Activated CD4-positive, alpha-beta memory T cell treated with anti-CD3 and anti-CD28 coated beads for 36 hours (primary cell): ENCODE results near the gene FIBCD1. TPM values are rescaled to one million over a fixed set of nuclear protein-coding genes. Genes with fewer than 3 reads are reported as not detected.

ENCODE experiments used
- CTCF ChIA-PET: fragments of 350-600 bp; sonication (Branson Sonifier 250); formaldehyde crosslinking; loops from one replicate; lab custom pipeline; 2021; ENCODE audit warnings: antibody characterized with exemption, inconsistent platforms; lab: Charles Lee
- POLR2A ChIA-PET: fragments of 350-600 bp; sonication (Branson Sonifier 250); formaldehyde crosslinking; loops from one replicate; lab custom pipeline; 2021; ENCODE audit warnings: antibody characterized with exemption; lab: Charles Lee
- DNase-seq: peaks from one replicate; pipeline ENCODE4 v3.0.0-alpha.2; 2020
- H3K27ac Mint-ChIP-seq: one replicate; pipeline ENCODE4 v1.8.0; 2021; ENCODE audit warnings: mixed read lengths
- H3K27me3 Mint-ChIP-seq: one replicate; pipeline ENCODE4 v1.8.0; 2021; ENCODE audit warnings: mixed read lengths
- H3K36me3 Mint-ChIP-seq: one replicate; pipeline ENCODE4 v1.8.0; 2021; ENCODE audit warnings: mixed read lengths
- H3K4me1 Mint-ChIP-seq: one replicate; pipeline ENCODE4 v1.8.0; 2021; ENCODE audit warnings: low read depth, mixed read lengths
- H3K4me3 Mint-ChIP-seq: one replicate; pipeline ENCODE4 v1.8.0; 2021; ENCODE audit warnings: mild to moderate bottlenecking, mixed read lengths
- H3K9me3 Mint-ChIP-seq: one replicate; pipeline ENCODE4 v1.8.0; 2021; ENCODE audit warnings: mixed read lengths
- intact Hi-C: fragments of 100-400 bp; cut with micrococcal nuclease; formaldehyde crosslinking; loops from one replicate; pipeline ENCODE4 v1.15.1; 2023
- total RNA-seq, 2 experiments: library from RNA; stranded (reverse); gene quantifications; one replicate each; pipeline ENCODE4 v1.2.3, GENCODE V29; 2021

The FIBCD1 gene
- total RNA-seq, 2 experiments from 2014 or later: not detected

- H3K27ac Mint-ChIP-seq: no peak overlapping the region
- no peaks in the 10 kb centered on the region for H3K36me3 Mint-ChIP-seq
- H3K9me3 Mint-ChIP-seq: no peaks in the 10 kb centered on the region
- H3K4me3 Mint-ChIP-seq: no peak overlapping the region
- peaks cover 26% of the 10 kb centered on the region for H3K27me3 Mint-ChIP-seq
- ChIA-PET POLR2A (no interaction called here), CTCF (no interaction called here)
- DNase-seq: no peak
- intact Hi-C loops: no loop called here
- H3K4me1 Mint-ChIP-seq: no peaks in the 10 kb centered on the region
Measured at GRCh38 chr9:130930804-130931349, 8.2 kb downstream of the FIBCD1 start.

- H3K9me3 Mint-ChIP-seq: no peaks in the 10 kb centered on the region
- POLR2A ChIA-PET: no interaction called here
- DNase-seq: no peak
- no peak overlapping the region for H3K4me3 Mint-ChIP-seq
- H3K36me3 Mint-ChIP-seq: no peaks in the 10 kb centered on the region
- no peak overlapping the region for H3K27ac Mint-ChIP-seq
- H3K4me1 Mint-ChIP-seq: no peaks in the 10 kb centered on the region
- intact Hi-C loops: no loop called here
- peaks cover 25% of the 10 kb centered on the region for H3K27me3 Mint-ChIP-seq
- CTCF ChIA-PET: interaction anchor here (1.0 kb wide), 1 partner anchor 116 kb away, joined by 3 read pairs; no protein-coding TSS in a partner anchor
Measured at GRCh38 chr9:130930132-130930803, 8.8 kb downstream of the FIBCD1 start.

GRCh38 chr9:130929571-130930038 lies 9.4 kb downstream of the FIBCD1 start:
- H3K36me3 Mint-ChIP-seq: no peaks in the 10 kb centered on the region
- CTCF ChIA-PET: interaction anchor here (1.0 kb wide), 1 partner anchor 117 kb away, joined by 3 read pairs; no protein-coding TSS in a partner anchor
- H3K4me3 Mint-ChIP-seq: no peak overlapping the region
- H3K27ac Mint-ChIP-seq: no peak overlapping the region
- peaks cover 19% of the 10 kb centered on the region for H3K27me3 Mint-ChIP-seq
- POLR2A ChIA-PET: no interaction called here
- no peak for DNase-seq
- no peaks in the 10 kb centered on the region for H3K9me3 Mint-ChIP-seq
- no peaks in the 10 kb centered on the region for H3K4me1 Mint-ChIP-seq
- intact Hi-C loops: no loop called here

- CTCF ChIA-PET: no interaction called here
- H3K27me3 Mint-ChIP-seq: peaks cover 19% of the 10 kb centered on the region
- no peaks in the 10 kb centered on the region for H3K36me3 Mint-ChIP-seq
- H3K9me3 Mint-ChIP-seq: no peaks in the 10 kb centered on the region
- no peaks in the 10 kb centered on the region for H3K4me1 Mint-ChIP-seq
- POLR2A ChIA-PET: no interaction called here
- DNase-seq: no peak
- no peak overlapping the region for H3K27ac Mint-ChIP-seq
- intact Hi-C loops: no loop called here
- H3K4me3 Mint-ChIP-seq: no peak overlapping the region
Measured at GRCh38 chr9:130927995-130928900, 10.8 kb downstream of the FIBCD1 start.

GRCh38 chr9:130927338-130927737 lies 11.7 kb downstream of the FIBCD1 start:
- no peak overlapping the region for H3K4me3 Mint-ChIP-seq
- no peak overlapping the region for H3K27ac Mint-ChIP-seq
- DNase-seq: no peak
- CTCF ChIA-PET: interaction anchor here (0.5 kb wide), 1 partner anchor 119 kb away, joined by 3 read pairs; no protein-coding TSS in a partner anchor
- intact Hi-C loops: no loop called here
- no peaks in the 10 kb centered on the region for H3K36me3 Mint-ChIP-seq
- H3K27me3 Mint-ChIP-seq: peaks cover 20% of the 10 kb centered on the region
- no peaks in the 10 kb centered on the region for H3K4me1 Mint-ChIP-seq
- POLR2A ChIA-PET: no interaction called here
- no peaks in the 10 kb centered on the region for H3K9me3 Mint-ChIP-seq

- Mint-ChIP-seq H3K9me3 (no peaks in the 10 kb centered on the region), H3K4me1 (no peaks in the 10 kb centered on the region), H3K4me3 (no peak overlapping the region), H3K27me3 (peaks cover 12% of the 10 kb centered on the region), H3K27ac (no peak overlapping the region), H3K36me3 (no peaks in the 10 kb centered on the region)
- ChIA-PET POLR2A (no interaction called here), CTCF (no interaction called here)
- intact Hi-C loops: no loop called here
- no peak for DNase-seq
Measured at GRCh38 chr9:130925050-130925678, 13.9 kb downstream of the FIBCD1 start.

- CTCF ChIA-PET: no interaction called here
- intact Hi-C loops: no loop called here
- H3K27me3 Mint-ChIP-seq: peaks cover 12% of the 10 kb centered on the region
Measured at GRCh38 chr9:130924448-130924788, 14.6 kb downstream of the FIBCD1 start.

GRCh38 chr9:130923611-130924447 lies 15.2 kb downstream of the FIBCD1 start:
- no peak overlapping the region for H3K27ac Mint-ChIP-seq
- no peaks in the 10 kb centered on the region for H3K4me1 Mint-ChIP-seq
- ChIA-PET POLR2A (no interaction called here), CTCF (no interaction called here)
- H3K27me3 Mint-ChIP-seq: peaks cover 12% of the 10 kb centered on the region
- intact Hi-C loops: no loop called here
- no peak overlapping the region for H3K4me3 Mint-ChIP-seq
- no peak for DNase-seq
- no peaks in the 10 kb centered on the region for H3K36me3 Mint-ChIP-seq
- H3K9me3 Mint-ChIP-seq: no peaks in the 10 kb centered on the region

More at GRCh38 chr9:130924448-130924788, 14.6 kb downstream of the FIBCD1 start:
- H3K4me3 Mint-ChIP-seq: no peak overlapping the region
- POLR2A ChIA-PET: no interaction called here
- no peaks in the 10 kb centered on the region for H3K9me3 Mint-ChIP-seq
- H3K27ac Mint-ChIP-seq: no peak overlapping the region
- H3K36me3 Mint-ChIP-seq: no peaks in the 10 kb centered on the region
- DNase-seq: no peak
- no peaks in the 10 kb centered on the region for H3K4me1 Mint-ChIP-seq

GRCh38 chr9:130922893-130923610 lies 16.0 kb downstream of the FIBCD1 start:
- DNase-seq: no peak
- Mint-ChIP-seq H3K4me3 (no peak overlapping the region), H3K9me3 (no peaks in the 10 kb centered on the region), H3K27me3 (peaks cover 12% of the 10 kb centered on the region), H3K36me3 (no peaks in the 10 kb centered on the region), H3K27ac (no peak overlapping the region), H3K4me1 (no peaks in the 10 kb centered on the region)
- CTCF ChIA-PET: no interaction called here
- POLR2A ChIA-PET: no interaction called here
- intact Hi-C loops: no loop called here

- H3K4me1 Mint-ChIP-seq: no peaks in the 10 kb centered on the region
- ChIA-PET CTCF (no interaction called here), POLR2A (no interaction called here)
- no peaks in the 10 kb centered on the region for H3K36me3 Mint-ChIP-seq
- H3K27ac Mint-ChIP-seq: no peak overlapping the region
- no peak for DNase-seq
- H3K4me3 Mint-ChIP-seq: no peak overlapping the region
- no peaks in the 10 kb centered on the region for H3K9me3 Mint-ChIP-seq
- H3K27me3 Mint-ChIP-seq: peaks cover 12% of the 10 kb centered on the region
- intact Hi-C loops: no loop called here
Measured at GRCh38 chr9:130921989-130922892, 16.8 kb downstream of the FIBCD1 start.
